ENCODE results near the gene ATF1. TPM values are rescaled to one million over a fixed set of nuclear protein-coding genes. Genes with fewer than 3 reads are reported as not detected.
"Not testable (repeated sequence)": the region's sequence is repeated elsewhere in the genome, so short reads cannot be mapped to it uniquely, and the experiment has no call there.

ATF1 gene
- polyA plus RNA-seq, 10 donors = 29.4 to 41.8 (median 34.8) TPM

DNA sequence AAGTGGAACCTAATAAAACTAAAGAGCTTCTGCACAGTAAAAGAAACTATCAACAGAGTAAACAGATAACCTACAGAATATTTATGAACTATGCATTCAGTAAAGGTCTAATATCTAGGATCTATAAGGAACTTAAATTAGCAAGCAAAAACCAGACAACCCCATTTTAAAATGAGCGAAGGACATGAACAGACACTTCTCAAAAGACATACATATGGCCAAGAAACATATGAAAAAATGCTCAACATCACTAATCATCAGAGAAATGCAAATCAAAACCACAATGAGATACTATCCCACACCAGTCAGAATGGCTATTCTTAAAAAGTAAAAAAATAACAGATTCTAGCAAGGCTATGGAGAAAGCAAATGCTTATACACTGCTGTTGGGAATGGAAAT lies 91.3 kb downstream of the ATF1 start:
- DNase-seq = not testable (repeated sequence)

- DNase-seq = not testable (repeated sequence)
These were observed 91.8 kb downstream of the ATF1 start for GRCh38 chr12:50855679-50856078.

- DNase-seq = no peak
These were observed 95.9 kb downstream of the ATF1 start for GRCh38 chr12:50859621-50860310.

DNA sequence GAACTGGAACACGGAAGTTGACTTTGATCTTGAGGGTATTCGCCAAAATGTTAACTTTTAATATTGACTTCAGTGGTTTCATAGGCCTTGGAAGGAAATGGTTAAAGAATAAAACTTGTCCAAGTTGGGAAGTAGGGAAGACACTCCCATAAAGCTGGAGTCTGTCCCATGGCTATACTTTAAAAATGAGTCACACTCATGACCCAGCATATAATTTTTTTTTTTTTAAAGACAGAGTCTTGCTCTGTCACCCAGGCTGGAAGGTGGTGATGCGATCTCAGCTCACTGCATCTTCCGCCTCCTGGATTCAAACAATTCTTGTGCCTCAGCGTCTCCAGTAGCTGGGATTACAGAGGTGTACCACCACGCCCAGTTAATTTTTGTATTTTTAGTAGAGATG lies 98.4 kb downstream of the ATF1 start:
- DNase-seq = peak; percentile 52 to 68 (median 53)

GRCh38 chr12:50865266-50865665 lies 101.4 kb downstream of the ATF1 start:
- DNase-seq = no peak

DNA sequence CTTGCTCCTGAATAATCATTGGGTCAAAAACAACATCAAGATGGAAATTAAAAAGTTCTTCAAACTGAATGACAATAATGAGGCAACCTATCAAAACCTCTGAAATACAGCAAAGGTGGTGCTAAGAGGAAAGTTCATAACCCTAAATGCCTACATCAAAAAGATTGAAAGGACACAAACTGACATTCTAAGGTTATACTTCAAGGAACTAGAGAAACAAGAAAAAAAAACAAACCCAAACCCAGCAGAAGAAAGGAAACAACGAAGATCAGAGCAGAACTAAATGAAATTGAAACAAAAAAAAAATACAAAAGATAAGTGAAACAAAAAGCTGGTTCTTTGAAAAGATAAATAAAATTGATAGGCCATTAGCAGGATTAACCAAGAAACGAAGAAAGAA lies 105.0 kb downstream of the ATF1 start:
- not testable (repeated sequence) for DNase-seq

Other genes starting within 250 kb of the ATF1 start
- gene TMPRSS12, start 78.8 kb downstream of the ATF1 start, polyA plus RNA-seq (ENCODE audit: insufficient read length in 10 of 10) = under 1 TPM in 2 of 10 donors, not detected in 8; 0.09 to 0.27 TPM
- under 1 TPM in 3 of 10 donors, not detected in 7; 0.51 to 0.89 (median 0.83) TPM for gene HIGD1C, start 188.4 kb downstream of the ATF1 start, polyA plus RNA-seq (ENCODE audit: insufficient read length in 10 of 10)

Measured in muscle of back (tissue), 11 donors.